GM23338 (cell line): ENCODE results near the gene ZBTB24. TPM values are rescaled to one million over a fixed set of nuclear protein-coding genes. Genes with fewer than 3 reads are reported as not detected.
"Not testable (repeated sequence)": the region's sequence is repeated elsewhere in the genome, so short reads cannot be mapped to it uniquely, and the experiment has no call there.

Source experiments
- ATAC-seq: fragments of 200-7000 bp; cut with Tn5 transposase; 3 replicates; pipeline ENCODE4 v1.9.1; 2020
- DNase-seq: peaks from one replicate; pipeline ENCODE4 v3.0.0-alpha.2; 2015; ENCODE audit warnings: low spot score
- H2AFZ ChIP-seq: fragments of 200-600 bp; sonication (generic); 2 replicates; pipeline ENCODE4 v1.8.0; 2016; ENCODE audit warnings: antibody characterized with exemption, mild to moderate bottlenecking, moderate library complexity
- H3F3A ChIP-seq: fragments of 200-600 bp; sonication (generic); replicated peaks from 2 replicates; pipeline ENCODE4 v1.8.0; 2017; ENCODE audit warnings: antibody characterized with exemption, mixed run types, low read depth
- H3K27ac ChIP-seq: fragments of 200-600 bp; sonication (generic); 2 replicates; pipeline ENCODE4 v1.6.1; 2016; ENCODE audit warnings: low read depth
- H3K27me3 ChIP-seq: fragments of 200-600 bp; sonication (generic); 2 replicates; pipeline ENCODE4 v1.8.0; 2016; ENCODE audit warnings: mild to moderate bottlenecking, mixed run types, moderate library complexity; ENCODE audit not compliant: insufficient read depth
- H3K36me3 ChIP-seq: fragments of 200-600 bp; sonication (generic); 2 replicates; pipeline ENCODE4 v1.8.0; 2016; ENCODE audit warnings: mild to moderate bottlenecking; ENCODE audit not compliant: insufficient read depth
- H3K4me1 ChIP-seq: fragments of 200-600 bp; sonication (generic); 2 replicates; pipeline ENCODE4 v1.8.0; 2016; ENCODE audit warnings: mild to moderate bottlenecking, moderate library complexity; ENCODE audit not compliant: insufficient read depth
- H3K4me2 ChIP-seq: fragments of 200-600 bp; sonication (generic); 2 replicates; pipeline ENCODE4 v1.7.1; 2017; ENCODE audit warnings: mixed run types
- H3K4me3 ChIP-seq: fragments of 200-600 bp; sonication (generic); 2 replicates; pipeline ENCODE4 v1.6.1; 2016; ENCODE audit warnings: mixed run types
- H3K79me2 ChIP-seq: fragments of 200-600 bp; sonication (generic); replicated peaks from 2 replicates; pipeline ENCODE4 v1.8.0; 2017; ENCODE audit warnings: mild to moderate bottlenecking; ENCODE audit not compliant: insufficient read depth
- H3K9me2 ChIP-seq: fragments of 200-600 bp; sonication (generic); 2 replicates; pipeline ENCODE4 v1.8.0; 2017; ENCODE audit not compliant: insufficient read depth
- H4K20me1 ChIP-seq: fragments of 200-600 bp; sonication (generic); replicated peaks from 2 replicates; pipeline ENCODE4 v1.8.0; 2017; ENCODE audit warnings: mild to moderate bottlenecking; ENCODE audit not compliant: insufficient read depth
- H3K27ac Mint-ChIP-seq: 2 replicates; pipeline ENCODE4 v1.8.0; 2020; ENCODE audit warnings: inconsistent platforms, mild to moderate bottlenecking, moderate library complexity, mixed read lengths
- H3K27me3 Mint-ChIP-seq: 3 replicates; pipeline ENCODE4 v1.8.0; 2022; ENCODE audit warnings: low read depth, mild to moderate bottlenecking, moderate library complexity, mixed read lengths, inconsistent platforms; ENCODE audit not compliant: insufficient read depth, poor library complexity
- H3K36me3 Mint-ChIP-seq: 3 replicates; pipeline ENCODE4 v1.8.0; 2021; ENCODE audit warnings: low read depth, mild to moderate bottlenecking, inconsistent platforms, moderate library complexity, mixed read lengths
- H3K4me1 Mint-ChIP-seq: 3 replicates; pipeline ENCODE4 v1.8.0; 2020; ENCODE audit warnings: mild to moderate bottlenecking, inconsistent platforms, mixed read lengths
- H3K4me3 Mint-ChIP-seq: 3 replicates; pipeline ENCODE4 v1.8.0; 2021; ENCODE audit warnings: moderate library complexity, mild to moderate bottlenecking, inconsistent platforms, mixed read lengths
- H3K9me3 Mint-ChIP-seq: 3 replicates; pipeline ENCODE4 v1.8.0; 2020; ENCODE audit warnings: moderate library complexity, mild to moderate bottlenecking, inconsistent platforms, mixed read lengths
- CREB1 ChIP-seq: fragments of 250-450 bp; sonication (Bioruptor Pico); IDR thresholded peaks from 2 replicates; pipeline ENCODE4 v1.5.0; 2020; ENCODE audit warnings: low read depth, mild to moderate bottlenecking, moderate library complexity
- EZH2 ChIP-seq: fragments of 200-600 bp; sonication (generic); IDR thresholded peaks from one replicate; pipeline ENCODE4 v1.8.0; 2017; ENCODE audit warnings: antibody characterized with exemption, mild to moderate bottlenecking, low read depth; ENCODE audit not compliant: unreplicated experiment
- NANOG ChIP-seq: IDR thresholded peaks from 2 replicates; pipeline ENCODE4 v1.6.1; 2016; ENCODE audit warnings: antibody characterized with exemption, borderline replicate concordance
- ZNF114 ChIP-seq: fragments of 250-450 bp; sonication (Bioruptor Pico); IDR thresholded peaks from 2 replicates; pipeline ENCODE4 v1.5.0; 2020; ENCODE audit warnings: mild to moderate bottlenecking, moderate library complexity
- ZNF331 ChIP-seq: fragments of 250-450 bp; sonication (Bioruptor Pico); IDR thresholded peaks from 2 replicates; pipeline ENCODE4 v1.5.0; 2020; ENCODE audit warnings: low read depth, mild to moderate bottlenecking, moderate library complexity
- polyA plus RNA-seq: library from polyadenylated mRNA; unstranded; fragments of >200 nt; fragmentation: Nextera tagmentation; extraction: Ambion mirVana; gene quantifications from 2 replicates; pipeline ENCODE4 v1.2.1, GENCODE V29; 2016
- total RNA-seq: library from RNA; depleted of rRNA; stranded (reverse); fragments of >200 nt; shearing (Covaris generic); gene quantifications from 2 replicates; pipeline ENCODE4 v1.2.3, GENCODE V29; 2014
- TF ChIP-seq, protein P1 (sequence below), 2 experiments: fragments of 200-600 bp in 1 of 2; sonication (generic) in 1 of 2; conservative IDR thresholded peaks; 2 replicates each; pipeline versions ENCODE4 v1.5.1 to v1.6.1; 2016 to 2017; ENCODE audit warnings: antibody characterized with exemption in 2 of 2, low read depth in 2 of 2, mild to moderate bottlenecking in 2 of 2, moderate library complexity in 1 of 2
- TF ChIP-seq, protein P2 (sequence below): IDR thresholded peaks from 2 replicates; pipeline ENCODE4 v1.6.1; 2016; ENCODE audit warnings: antibody characterized with exemption

Gene ZBTB24
- total and polyA plus RNA-seq, 2 experiments from 2014 or later: 7.9 to 22.0 TPM

DNA sequence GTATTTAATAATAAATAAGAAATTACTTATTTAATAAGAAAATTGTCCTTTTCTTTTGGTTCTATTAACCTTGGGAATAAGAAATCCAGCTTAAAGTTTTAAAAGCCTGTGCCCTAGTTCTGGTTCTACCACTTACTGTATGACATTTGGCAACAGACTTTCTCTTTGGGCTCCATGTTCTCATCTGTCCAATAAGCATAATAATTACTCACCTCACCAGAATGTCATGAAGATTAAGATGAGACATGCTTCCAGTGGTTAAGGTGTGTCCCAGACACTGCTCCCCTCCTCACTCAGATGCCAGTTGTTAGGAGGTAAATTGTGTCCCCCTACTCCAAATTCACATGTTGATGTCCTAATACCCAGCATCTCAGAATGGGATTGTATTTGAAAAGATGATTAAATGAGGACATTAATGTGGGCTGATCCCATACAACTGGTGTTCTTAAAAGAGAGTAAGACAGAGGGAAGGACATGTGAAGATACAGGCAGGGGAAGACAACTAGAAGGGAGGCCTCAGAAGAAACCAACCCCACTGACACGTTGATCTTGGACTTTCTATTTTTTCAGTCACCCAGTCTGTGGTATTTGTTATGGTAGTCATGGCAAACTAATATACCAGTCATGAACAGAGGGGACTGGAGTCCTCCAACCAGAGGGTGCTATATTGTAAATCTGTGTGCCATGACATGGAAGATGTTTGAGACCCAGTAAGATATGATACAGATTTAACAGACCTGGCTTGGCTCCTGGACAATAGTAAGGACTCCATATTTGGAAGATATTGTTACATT is 21.1 kb downstream of the ZBTB24 start:
- Histone ChIP-seq H3F3A (peaks cover 3% of the 10 kb centered on the region; the same call in 1 of the 2 replicates), H3K27ac (no peak overlapping the region), H3K36me3 (peaks cover 47% of the 10 kb centered on the region), H3K27me3 (no peaks in the 10 kb centered on the region), H3K79me2 (peaks cover 6% of the 10 kb centered on the region; the same call in 1 of the 2 replicates), H2AFZ (no peak overlapping the region), H3K4me3 (no peak overlapping the region), H4K20me1 (peaks cover 20% of the 10 kb centered on the region), H3K4me2 (no peak overlapping the region), H3K9me2 (no peaks in the 10 kb centered on the region), H3K4me1 (peaks cover 14% of the 10 kb centered on the region)
- Mint-ChIP-seq H3K27me3 (peaks cover 9% of the 10 kb centered on the region), H3K4me3 (no peak overlapping the region), H3K27ac (no peak overlapping the region), H3K9me3 (no peaks in the 10 kb centered on the region; the same call in 2 of the 3 replicates), H3K4me1 (peaks cover 21% of the 10 kb centered on the region), H3K36me3 (peaks cover 61% of the 10 kb centered on the region)
- TF ChIP-seq CREB1 (CRISPR knock-in tag): no peak
- TF ChIP-seq, protein P1, sequence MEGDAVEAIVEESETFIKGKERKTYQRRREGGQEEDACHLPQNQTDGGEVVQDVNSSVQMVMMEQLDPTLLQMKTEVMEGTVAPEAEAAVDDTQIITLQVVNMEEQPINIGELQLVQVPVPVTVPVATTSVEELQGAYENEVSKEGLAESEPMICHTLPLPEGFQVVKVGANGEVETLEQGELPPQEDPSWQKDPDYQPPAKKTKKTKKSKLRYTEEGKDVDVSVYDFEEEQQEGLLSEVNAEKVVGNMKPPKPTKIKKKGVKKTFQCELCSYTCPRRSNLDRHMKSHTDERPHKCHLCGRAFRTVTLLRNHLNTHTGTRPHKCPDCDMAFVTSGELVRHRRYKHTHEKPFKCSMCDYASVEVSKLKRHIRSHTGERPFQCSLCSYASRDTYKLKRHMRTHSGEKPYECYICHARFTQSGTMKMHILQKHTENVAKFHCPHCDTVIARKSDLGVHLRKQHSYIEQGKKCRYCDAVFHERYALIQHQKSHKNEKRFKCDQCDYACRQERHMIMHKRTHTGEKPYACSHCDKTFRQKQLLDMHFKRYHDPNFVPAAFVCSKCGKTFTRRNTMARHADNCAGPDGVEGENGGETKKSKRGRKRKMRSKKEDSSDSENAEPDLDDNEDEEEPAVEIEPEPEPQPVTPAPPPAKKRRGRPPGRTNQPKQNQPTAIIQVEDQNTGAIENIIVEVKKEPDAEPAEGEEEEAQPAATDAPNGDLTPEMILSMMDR (conservative IDR thresholded peaks at IDR 0.05; ENCODE audit: low read depth in 2 of 2): no peak
- ATAC-seq (no peak), DNase-seq (no peak)

DNA sequence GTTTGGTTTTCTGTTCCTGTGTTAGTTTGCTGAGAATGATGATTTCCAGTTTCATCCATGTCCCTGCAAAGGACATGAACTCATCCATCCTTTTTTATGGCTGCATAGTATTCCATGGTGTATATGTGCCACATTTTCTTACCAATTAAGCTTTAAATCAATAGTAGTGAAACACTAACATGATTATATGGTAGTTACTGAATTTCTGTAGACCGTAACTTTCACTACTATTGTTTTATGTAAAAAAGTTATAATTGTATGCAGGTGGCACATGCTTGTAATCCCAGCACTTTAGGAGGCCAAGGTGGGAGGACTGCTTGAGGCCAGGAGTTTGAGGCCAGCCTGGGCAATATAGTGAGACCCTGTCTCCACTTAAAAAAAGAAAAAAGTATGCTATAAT is 21.8 kb downstream of the ZBTB24 start:
- H3K4me3 ChIP-seq, H3K4me3 Mint-ChIP-seq, H3K9me2 ChIP-seq, H3K79me2 ChIP-seq, H2AFZ ChIP-seq, DNase-seq, H3K27me3 ChIP-seq, H3K4me2 ChIP-seq, H3F3A ChIP-seq, H3K27ac Mint-ChIP-seq, H3K27ac ChIP-seq, ATAC-seq, H3K9me3 Mint-ChIP-seq: not testable (repeated sequence)
- Mint-ChIP-seq H3K27me3 (peaks cover 13% of the 10 kb centered on the region), H3K4me1 (peaks cover 29% of the 10 kb centered on the region), H3K36me3 (peaks cover 54% of the 10 kb centered on the region)
- Histone ChIP-seq H3K36me3 (peaks cover 40% of the 10 kb centered on the region), H4K20me1 (peaks cover 15% of the 10 kb centered on the region), H3K4me1 (peaks cover 21% of the 10 kb centered on the region)

DNA sequence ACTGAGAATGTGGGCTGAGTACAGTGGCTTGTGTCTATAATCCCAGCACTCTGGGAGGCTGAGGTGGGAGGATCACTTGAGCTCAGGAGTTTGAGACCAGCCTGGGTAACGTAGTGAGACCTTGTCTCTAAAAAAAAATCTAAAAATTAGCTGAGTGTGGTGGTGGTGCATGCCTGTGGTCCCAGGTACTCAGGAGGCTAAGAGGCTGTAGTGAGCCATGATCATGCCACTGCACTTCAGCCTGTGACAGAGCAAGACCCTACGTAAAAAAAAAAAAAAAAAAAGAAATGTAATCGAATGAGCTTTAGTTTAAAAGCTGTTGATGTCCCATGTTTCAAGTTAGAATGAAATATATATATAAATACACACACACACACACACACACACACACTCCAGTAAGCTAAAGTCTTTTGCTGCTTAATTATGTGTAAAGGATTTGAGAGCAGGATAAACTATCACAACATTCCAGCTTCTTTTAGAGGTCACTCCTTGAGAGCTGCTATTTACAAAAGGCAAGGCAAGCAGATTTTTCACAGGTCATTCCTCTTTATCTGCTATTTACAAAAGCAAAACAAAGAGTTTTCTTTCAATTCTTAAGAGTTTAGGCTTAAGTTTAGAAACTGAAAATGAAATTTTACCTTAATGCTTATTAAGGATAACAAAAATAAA is 22.7 kb downstream of the ZBTB24 start:
- Histone ChIP-seq H3K27ac (no peak overlapping the region), H3K4me1 (peaks cover 21% of the 10 kb centered on the region), H3K4me2 (no peak overlapping the region), H3K27me3 (no peaks in the 10 kb centered on the region), H4K20me1 (peaks cover 11% of the 10 kb centered on the region; the same call in 1 of the 2 replicates), H2AFZ (no peak overlapping the region), H3K36me3 (peaks cover 31% of the 10 kb centered on the region), H3K79me2 (peaks cover 6% of the 10 kb centered on the region; the same call in 1 of the 2 replicates), H3K4me3 (no peak overlapping the region), H3K9me2 (no peaks in the 10 kb centered on the region), H3F3A (peaks cover 8% of the 10 kb centered on the region; the same call in 1 of the 2 replicates)
- Mint-ChIP-seq H3K9me3 (no peaks in the 10 kb centered on the region; the same call in 2 of the 3 replicates), H3K4me3 (no peak overlapping the region), H3K36me3 (peaks cover 45% of the 10 kb centered on the region), H3K4me1 (peaks cover 29% of the 10 kb centered on the region), H3K27me3 (peaks cover 13% of the 10 kb centered on the region), H3K27ac (no peak overlapping the region)
- no peak for ATAC-seq
- no peak for DNase-seq
- TF ChIP-seq ZNF331 (CRISPR knock-in tag) (no peak), EZH2 (no peak), CREB1 (CRISPR knock-in tag) (no peak), NANOG (no peak), ZNF114 (no peak)
- TF ChIP-seq, protein P1 (conservative IDR thresholded peaks at IDR 0.05; ENCODE audit: low read depth in 2 of 2): no peak
- TF ChIP-seq, protein P2, sequence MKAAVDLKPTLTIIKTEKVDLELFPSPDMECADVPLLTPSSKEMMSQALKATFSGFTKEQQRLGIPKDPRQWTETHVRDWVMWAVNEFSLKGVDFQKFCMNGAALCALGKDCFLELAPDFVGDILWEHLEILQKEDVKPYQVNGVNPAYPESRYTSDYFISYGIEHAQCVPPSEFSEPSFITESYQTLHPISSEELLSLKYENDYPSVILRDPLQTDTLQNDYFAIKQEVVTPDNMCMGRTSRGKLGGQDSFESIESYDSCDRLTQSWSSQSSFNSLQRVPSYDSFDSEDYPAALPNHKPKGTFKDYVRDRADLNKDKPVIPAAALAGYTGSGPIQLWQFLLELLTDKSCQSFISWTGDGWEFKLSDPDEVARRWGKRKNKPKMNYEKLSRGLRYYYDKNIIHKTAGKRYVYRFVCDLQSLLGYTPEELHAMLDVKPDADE: no peak
